ENCODE measurements around the gene PLCH2. TPM values are rescaled to one million over a fixed set of nuclear protein-coding genes. Genes with fewer than 3 reads are reported as not detected.

Gene PLCH2
- total RNA-seq, 2 experiments from 2014 or later = 1.4 to 2.2 TPM

GRCh38 chr1:2513939-2514652, 38.0 kb downstream of the PLCH2 start:
- Histone ChIP-seq H3K4me1 (ENCODE audit: insufficient read depth, low read length, poor library complexity, severe bottlenecking) (no peaks in the 10 kb centered on the region), H3K9me3 (ENCODE audit: low read length) (no peaks in the 10 kb centered on the region), H3K36me3 (ENCODE audit: insufficient read depth, low read length) (peaks cover 90% of the 10 kb centered on the region), H3K4me2 (ENCODE audit: low read length) (no peak overlapping the region), H2AFZ (ENCODE audit: low read length) (no peak overlapping the region), H3K79me2 (ENCODE audit: insufficient read depth, low read depth, low read length) (no peaks in the 10 kb centered on the region), H3K4me3 (ENCODE audit: low read depth, low read length, poor library complexity, severe bottlenecking) (no peak overlapping the region), H3K27ac (ENCODE audit: low read depth, low read length, poor library complexity, severe bottlenecking) (no peak overlapping the region), H3K9me2 (ENCODE audit: insufficient read depth, low read length) (no peaks in the 10 kb centered on the region), H4K20me1 (ENCODE audit: insufficient read depth, low read length) (no peaks in the 10 kb centered on the region; the same call in 1 of the 2 replicates)
- TF ChIP-seq EZH2phosphoT487 (IDR thresholded peaks at IDR 0.05; ENCODE audit: borderline replicate concordance, low read depth, low read length) (no peak), CTCF (conservative IDR thresholded peaks at IDR 0.05; ENCODE audit: low read length) (no peak)
- intact Hi-C loops (cut with micrococcal nuclease; ENCODE audit: unreplicated experiment) = no loop called here
- BruUV-seq (replicated peaks) = no TSS peak
- POLR2A ChIA-PET = no interaction called here
- DNase-seq (ENCODE audit: low spot score) = no peak
- CTCF ChIA-PET (ENCODE audit: unreplicated experiment) = no interaction called here

- intact Hi-C loops (cut with micrococcal nuclease; ENCODE audit: unreplicated experiment) = no loop called here
- Histone ChIP-seq H3K4me1 (ENCODE audit: insufficient read depth, low read length, poor library complexity, severe bottlenecking) (no peaks in the 10 kb centered on the region), H3K4me2 (ENCODE audit: low read length) (no peak overlapping the region), H2AFZ (ENCODE audit: low read length) (no peak overlapping the region), H3K9me3 (ENCODE audit: low read length) (no peaks in the 10 kb centered on the region), H3K4me3 (ENCODE audit: low read depth, low read length, poor library complexity, severe bottlenecking) (no peak overlapping the region), H4K20me1 (ENCODE audit: insufficient read depth, low read length) (no peaks in the 10 kb centered on the region; the same call in 1 of the 2 replicates), H3K9me2 (ENCODE audit: insufficient read depth, low read length) (no peaks in the 10 kb centered on the region), H3K79me2 (ENCODE audit: insufficient read depth, low read depth, low read length) (no peaks in the 10 kb centered on the region), H3K27ac (ENCODE audit: low read depth, low read length, poor library complexity, severe bottlenecking) (no peak overlapping the region), H3K36me3 (ENCODE audit: insufficient read depth, low read length) (peaks cover 90% of the 10 kb centered on the region)
- no TSS peak for BruUV-seq (replicated peaks)
- POLR2A ChIA-PET = no interaction called here
- CTCF ChIA-PET (ENCODE audit: unreplicated experiment) = no interaction called here
- TF ChIP-seq CTCF (conservative IDR thresholded peaks at IDR 0.05; ENCODE audit: low read length) = no peak
- TF ChIP-seq EZH2phosphoT487 (IDR thresholded peaks at IDR 0.05; ENCODE audit: borderline replicate concordance, low read depth, low read length) = no peak
- no peak for DNase-seq (ENCODE audit: low spot score)
Measured at GRCh38 chr1:2514863-2515762, 39.0 kb downstream of the PLCH2 start.

- Histone ChIP-seq H3K4me2 (ENCODE audit: low read length) (no peak overlapping the region), H3K4me3 (ENCODE audit: low read depth, low read length, poor library complexity, severe bottlenecking) (no peak overlapping the region), H3K9me3 (ENCODE audit: low read length) (no peaks in the 10 kb centered on the region), H3K79me2 (ENCODE audit: insufficient read depth, low read depth, low read length) (no peaks in the 10 kb centered on the region), H3K27ac (ENCODE audit: low read depth, low read length, poor library complexity, severe bottlenecking) (no peak overlapping the region), H4K20me1 (ENCODE audit: insufficient read depth, low read length) (no peaks in the 10 kb centered on the region; the same call in 1 of the 2 replicates), H3K4me1 (ENCODE audit: insufficient read depth, low read length, poor library complexity, severe bottlenecking) (no peaks in the 10 kb centered on the region), H3K9me2 (ENCODE audit: insufficient read depth, low read length) (no peaks in the 10 kb centered on the region), H3K36me3 (ENCODE audit: insufficient read depth, low read length) (peaks cover 90% of the 10 kb centered on the region), H2AFZ (ENCODE audit: low read length) (no peak overlapping the region)
- intact Hi-C loops (cut with micrococcal nuclease; ENCODE audit: unreplicated experiment) = no loop called here
- no peak for DNase-seq (ENCODE audit: low spot score)
- ChIA-PET POLR2A (no interaction called here), CTCF (ENCODE audit: unreplicated experiment) (no interaction called here)
- no TSS peak for BruUV-seq (replicated peaks)
- TF ChIP-seq EZH2phosphoT487 (IDR thresholded peaks at IDR 0.05; ENCODE audit: borderline replicate concordance, low read depth, low read length) = no peak
- TF ChIP-seq CTCF (conservative IDR thresholded peaks at IDR 0.05; ENCODE audit: low read length) = no peak
Measured at GRCh38 chr1:2515763-2516080, 39.6 kb downstream of the PLCH2 start.
